AG04450 (cell line): ENCODE measurements around the gene LGALS3BP. TPM values are rescaled to one million over a fixed set of nuclear protein-coding genes. Genes with fewer than 3 reads are reported as not detected.
A peak's percentile ranks its signal among the peaks of the same experiment; 100 is the strongest.

Source experiments
- CTCF ChIA-PET: fragments of 300-600, 350-600 bp; formaldehyde crosslinking; extraction: SDS; loops from one replicate; lab custom pipeline; 2022; ENCODE audit warnings: antibody characterized with exemption, inconsistent platforms; lab: Charles Lee
- POLR2A ChIA-PET: fragments of 350-600 bp; formaldehyde crosslinking; extraction: SDS; loops from one replicate; lab custom pipeline; 2021; ENCODE audit warnings: antibody characterized with exemption, inconsistent platforms; lab: Yijun Ruan, JAX
- DNase-seq: peaks from one replicate; pipeline ENCODE4 v3.0.0-alpha.2; 2011; ENCODE audit warnings: low read depth, low spot score
- H3K27ac ChIP-seq: one replicate; pipeline ENCODE4 v1.5.1; 2012; ENCODE audit warnings: low read depth, low read length, control low read depth
- H3K27me3 ChIP-seq: one replicate; pipeline ENCODE4 v1.6.0; 2012; ENCODE audit warnings: low read length; ENCODE audit not compliant: control insufficient read depth, insufficient read depth
- H3K4me3 ChIP-seq: 2 replicates; pipeline ENCODE4 v1.5.1; 2011; ENCODE audit warnings: mild to moderate bottlenecking, low read depth, low read length, control low read depth
- H3K9me3 ChIP-seq: 2 replicates; pipeline ENCODE4 v1.5.1; 2012; ENCODE audit warnings: low read length; ENCODE audit not compliant: control insufficient read depth, insufficient read depth
- polyA plus RNA-seq: library from polyadenylated mRNA; depleted of rRNA; stranded (reverse); fragments of >200 nt; gene quantifications from 2 replicates; pipeline ENCODE4 v1.2.3, GENCODE V29; 2011
- TF ChIP-seq, protein P1 (sequence below): IDR thresholded peaks from 2 replicates; pipeline ENCODE4 v1.5.1; 2011; ENCODE audit warnings: low read depth, low read length, control low read depth, inconsistent platforms

The LGALS3BP gene
- polyA plus RNA-seq, 1 experiment = 126 TPM

DNA sequence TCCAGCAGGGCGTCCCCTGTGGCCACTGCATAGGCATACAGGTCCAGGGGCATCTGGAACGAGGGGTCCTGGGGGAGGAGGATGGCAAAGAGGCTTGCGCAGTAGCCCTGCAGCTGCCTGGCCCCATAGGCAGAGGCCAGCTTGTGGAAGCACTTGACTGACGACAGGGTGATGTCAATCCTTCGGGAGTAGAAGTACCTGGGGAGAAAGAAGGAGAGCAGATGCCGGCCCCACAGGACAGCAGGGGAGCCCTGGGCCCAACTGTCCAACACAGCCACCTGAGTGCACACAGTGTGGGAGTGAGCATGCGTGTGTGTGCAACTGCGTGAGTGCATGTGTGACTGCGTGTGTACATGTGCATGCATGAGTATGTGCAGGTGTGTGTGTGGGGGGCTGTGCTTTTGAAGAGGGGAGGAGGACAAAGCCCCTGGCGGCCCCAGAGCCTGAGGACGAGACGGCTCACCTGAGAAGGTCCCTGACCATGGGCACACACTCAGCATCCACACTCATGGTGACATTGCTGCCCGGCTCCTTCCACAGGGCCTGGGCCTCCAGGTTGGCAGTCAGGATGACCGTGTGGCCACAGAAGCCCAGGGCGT, 7.1 kb downstream of the LGALS3BP start:
- Histone ChIP-seq H3K27me3 (no peaks in the 10 kb centered on the region), H3K9me3 (no peaks in the 10 kb centered on the region; the same call in 1 of the 2 replicates), H3K27ac (no peak overlapping the region), H3K4me3 (no peak overlapping the region)
- TF ChIP-seq, protein P1, sequence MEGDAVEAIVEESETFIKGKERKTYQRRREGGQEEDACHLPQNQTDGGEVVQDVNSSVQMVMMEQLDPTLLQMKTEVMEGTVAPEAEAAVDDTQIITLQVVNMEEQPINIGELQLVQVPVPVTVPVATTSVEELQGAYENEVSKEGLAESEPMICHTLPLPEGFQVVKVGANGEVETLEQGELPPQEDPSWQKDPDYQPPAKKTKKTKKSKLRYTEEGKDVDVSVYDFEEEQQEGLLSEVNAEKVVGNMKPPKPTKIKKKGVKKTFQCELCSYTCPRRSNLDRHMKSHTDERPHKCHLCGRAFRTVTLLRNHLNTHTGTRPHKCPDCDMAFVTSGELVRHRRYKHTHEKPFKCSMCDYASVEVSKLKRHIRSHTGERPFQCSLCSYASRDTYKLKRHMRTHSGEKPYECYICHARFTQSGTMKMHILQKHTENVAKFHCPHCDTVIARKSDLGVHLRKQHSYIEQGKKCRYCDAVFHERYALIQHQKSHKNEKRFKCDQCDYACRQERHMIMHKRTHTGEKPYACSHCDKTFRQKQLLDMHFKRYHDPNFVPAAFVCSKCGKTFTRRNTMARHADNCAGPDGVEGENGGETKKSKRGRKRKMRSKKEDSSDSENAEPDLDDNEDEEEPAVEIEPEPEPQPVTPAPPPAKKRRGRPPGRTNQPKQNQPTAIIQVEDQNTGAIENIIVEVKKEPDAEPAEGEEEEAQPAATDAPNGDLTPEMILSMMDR = no peak
- CTCF ChIA-PET = interaction anchor here (0.9 to 2.5 kb wide), 9 partner anchors 10 to 137 kb away, joined by 3 to 30 read pairs (median 7); no protein-coding TSS in a partner anchor
- no peak for DNase-seq
- POLR2A ChIA-PET = interaction anchor here (0.6 to 1.2 kb wide), 3 partner anchors 58 to 120 kb away, joined by 3 to 6 read pairs (median 4); no protein-coding TSS in a partner anchor

DNA sequence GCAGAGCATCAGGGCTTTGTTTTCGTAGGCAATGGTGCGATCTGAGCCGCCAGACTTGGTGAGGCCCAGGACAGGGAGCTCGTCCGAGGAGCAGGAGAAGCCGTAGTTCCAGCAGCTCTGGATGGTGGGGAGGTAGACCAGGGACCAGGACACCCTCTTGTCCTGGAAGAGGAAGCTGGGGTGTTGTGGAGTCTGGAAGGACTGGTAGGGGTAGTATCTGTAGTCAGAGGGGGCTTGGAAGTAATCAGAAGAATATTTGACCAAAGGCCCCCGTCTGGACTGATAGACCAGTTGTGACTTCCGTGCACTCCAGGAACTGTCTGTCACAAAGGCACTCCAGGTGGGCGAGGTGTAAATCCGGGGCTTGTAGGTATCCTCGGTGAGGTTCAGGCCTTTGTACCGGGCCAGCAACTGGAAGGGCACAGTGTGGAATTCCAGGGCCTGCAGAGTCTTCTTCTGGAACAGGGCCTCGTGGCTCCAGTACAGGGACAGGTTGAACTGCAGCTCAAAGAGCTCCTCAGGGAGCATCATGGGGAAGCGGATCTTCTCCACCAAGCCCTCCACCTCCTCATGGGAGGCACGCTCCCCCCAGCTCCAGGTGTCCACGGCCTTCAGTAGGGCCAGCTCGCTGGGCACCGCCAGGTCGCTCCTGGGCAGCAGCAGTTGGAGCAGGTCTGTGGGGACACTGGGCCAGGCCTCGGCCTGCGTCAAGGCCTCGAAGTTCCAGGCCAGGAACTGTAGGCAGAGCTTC, 7.8 kb downstream of the LGALS3BP start:
- DNase-seq = no peak

DNA sequence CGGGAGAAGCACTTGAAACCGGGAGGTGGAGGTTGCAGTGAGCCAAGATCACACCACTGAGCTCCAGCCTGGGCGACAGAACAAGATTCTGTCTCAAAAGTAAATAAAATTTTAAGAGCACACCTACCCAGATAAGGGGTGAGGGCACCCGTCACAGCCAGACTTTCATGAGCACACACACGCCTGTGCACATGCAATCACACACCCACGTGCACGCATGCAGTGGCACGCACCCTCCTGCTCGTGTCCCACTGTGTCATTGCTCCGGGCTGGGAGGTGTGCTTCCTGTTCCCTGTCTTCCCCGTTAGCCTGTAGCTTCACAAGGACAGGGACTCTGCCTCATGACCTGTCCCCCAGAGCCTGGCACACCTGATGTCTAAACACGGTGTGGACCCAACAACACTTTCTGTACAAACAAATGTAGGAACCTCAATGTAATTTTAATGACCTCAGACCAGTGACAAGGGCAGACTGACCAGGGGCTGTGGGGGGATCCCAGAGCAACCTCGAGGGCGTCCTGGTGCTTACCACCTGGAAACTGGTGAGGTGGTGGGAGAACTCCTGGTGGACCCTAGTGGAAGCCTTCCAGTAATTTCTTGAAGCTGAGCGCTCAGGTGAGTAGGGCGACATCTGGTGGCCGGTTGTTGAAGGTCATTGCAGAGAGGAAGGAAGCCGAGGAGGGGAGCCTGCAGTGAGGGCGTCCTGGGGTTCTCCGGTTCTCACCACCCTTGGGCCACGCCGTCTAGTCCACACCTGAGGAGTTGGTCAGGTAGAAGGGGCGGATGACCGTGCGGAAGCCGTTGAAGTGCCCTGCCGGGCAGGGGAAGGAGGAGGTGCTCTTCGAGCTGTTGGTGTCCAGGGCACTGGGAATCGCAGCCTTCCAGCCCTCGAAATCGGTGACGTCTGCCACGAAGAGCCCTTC, 8.6 kb downstream of the LGALS3BP start:
- TF ChIP-seq, protein P1 = peak; percentile 85
- peak; percentile 37 for DNase-seq
- no peak overlapping the region for H3K4me3 ChIP-seq
- ChIA-PET POLR2A (interaction anchor here (0.7 to 1.2 kb wide), 4 partner anchors 10 to 109 kb away, joined by 3 read pairs; no protein-coding TSS in a partner anchor), CTCF (interaction anchor here (0.6 to 2.5 kb wide), 31 partner anchors 9 to 476 kb away, joined by 3 to 30 read pairs (median 5); no protein-coding TSS in a partner anchor)
- no peaks in the 10 kb centered on the region; the same call in 1 of the 2 replicates for H3K9me3 ChIP-seq
- H3K27ac ChIP-seq = no peak overlapping the region
- H3K27me3 ChIP-seq = no peaks in the 10 kb centered on the region

More for the DNA sequence above, 7.8 kb downstream of the LGALS3BP start:
- Histone ChIP-seq H3K9me3 (no peaks in the 10 kb centered on the region; the same call in 1 of the 2 replicates), H3K4me3 (no peak overlapping the region), H3K27ac (no peak overlapping the region), H3K27me3 (no peaks in the 10 kb centered on the region)
- TF ChIP-seq, protein P1 = no peak
- ChIA-PET POLR2A (interaction anchor here (0.6 to 1.2 kb wide), 5 partner anchors 11 to 119 kb away, joined by 3 to 6 read pairs (median 3); no protein-coding TSS in a partner anchor), CTCF (interaction anchor here (0.5 to 2.5 kb wide), 25 partner anchors 9 to 759 kb away, joined by 3 to 30 read pairs (median 5); no protein-coding TSS in a partner anchor)

DNA sequence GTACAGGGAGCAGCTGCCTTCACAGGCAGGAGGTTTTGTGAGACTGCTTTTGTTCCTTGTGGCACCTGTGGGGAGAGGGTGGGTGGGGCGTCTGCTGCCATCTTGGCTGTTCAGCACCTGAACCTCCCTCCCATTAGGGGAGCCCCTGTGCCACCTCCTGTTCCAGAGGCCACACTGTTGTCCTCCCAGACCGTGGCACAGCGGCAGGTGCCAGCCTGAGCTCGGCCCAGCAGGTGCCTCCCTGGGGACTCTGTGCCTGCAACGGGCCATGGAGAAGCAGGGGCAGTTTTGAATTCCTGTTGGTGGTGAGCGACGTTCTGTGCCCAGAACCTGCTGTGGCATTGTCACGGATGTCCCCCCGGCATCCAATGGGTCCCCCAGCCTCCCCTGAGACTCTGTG, 9.9 kb downstream of the LGALS3BP start:
- TF ChIP-seq, protein P1 = no peak
- Histone ChIP-seq H3K4me3 (no peak overlapping the region), H3K27me3 (no peaks in the 10 kb centered on the region), H3K27ac (no peak overlapping the region), H3K9me3 (no peaks in the 10 kb centered on the region; the same call in 1 of the 2 replicates)
- POLR2A ChIA-PET = no interaction called here
- DNase-seq = no peak
- CTCF ChIA-PET = interaction anchor here (0.6 kb wide), 2 partner anchors 24 to 104 kb away, joined by 3 to 4 read pairs; no protein-coding TSS in a partner anchor
